GM21423 (cell line): Measurements from ENCODE around the gene SCGB3A1.

Experiments
- ATAC-seq: cut with Tn5 transposase; IDR thresholded peaks from one replicate; pipeline ENCODE4 v1.9.1; 2021; ENCODE audit warnings: mild to moderate bottlenecking, moderate library complexity; ENCODE audit not compliant: unreplicated experiment

Gene SCGB3A1, protein sequence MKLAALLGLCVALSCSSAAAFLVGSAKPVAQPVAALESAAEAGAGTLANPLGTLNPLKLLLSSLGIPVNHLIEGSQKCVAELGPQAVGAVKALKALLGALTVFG

DNA sequence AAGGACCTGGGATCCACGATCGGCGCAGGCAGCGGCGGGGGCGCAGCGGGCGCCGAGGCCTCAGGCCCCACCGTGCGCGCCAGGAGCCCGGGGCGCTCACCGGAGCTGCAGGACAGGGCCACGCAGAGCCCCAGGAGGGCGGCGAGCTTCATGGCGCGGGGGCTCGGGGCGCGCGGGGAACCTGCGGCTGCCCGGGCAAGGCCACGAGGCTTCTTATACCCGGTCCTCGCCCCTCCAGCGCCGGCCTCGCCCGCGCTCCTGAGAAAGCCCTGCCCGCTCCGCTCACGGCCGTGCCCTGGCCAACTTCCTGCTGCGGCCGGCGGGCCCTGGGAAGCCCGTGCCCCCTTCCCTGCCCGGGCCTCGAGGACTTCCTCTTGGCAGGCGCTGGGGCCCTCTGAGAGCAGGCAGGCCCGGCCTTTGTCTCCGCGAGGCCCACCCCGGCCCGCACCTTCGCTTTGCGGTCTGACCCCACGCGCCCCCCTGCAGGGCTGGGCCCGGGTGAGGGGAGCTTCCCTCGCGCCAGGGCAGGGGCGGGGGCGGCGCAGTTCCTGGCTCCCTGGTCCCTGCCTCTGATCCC is at the start of gene SCGB3A1:
Gene SCGB3A1 (minus strand): TSS at position 189 of the 577 bp plus-strand sequence. CDS start 37 bp downstream, at position 152.
- ATAC-seq: no peak

DNA sequence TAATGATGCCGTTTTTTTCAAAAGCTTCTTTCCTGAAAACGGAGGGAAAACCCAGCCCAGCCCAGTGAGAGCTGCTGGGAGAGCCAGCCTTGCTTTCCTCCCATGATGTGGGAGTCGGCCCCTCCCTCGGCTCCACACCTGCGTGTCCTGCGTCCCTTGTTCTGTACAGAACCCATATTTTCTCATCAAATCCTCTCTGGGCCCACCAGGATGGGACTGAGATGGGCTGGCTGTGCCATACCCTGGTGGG is 49.2 kb upstream of the SCGB3A1 start:
- ATAC-seq: no peak

DNA sequence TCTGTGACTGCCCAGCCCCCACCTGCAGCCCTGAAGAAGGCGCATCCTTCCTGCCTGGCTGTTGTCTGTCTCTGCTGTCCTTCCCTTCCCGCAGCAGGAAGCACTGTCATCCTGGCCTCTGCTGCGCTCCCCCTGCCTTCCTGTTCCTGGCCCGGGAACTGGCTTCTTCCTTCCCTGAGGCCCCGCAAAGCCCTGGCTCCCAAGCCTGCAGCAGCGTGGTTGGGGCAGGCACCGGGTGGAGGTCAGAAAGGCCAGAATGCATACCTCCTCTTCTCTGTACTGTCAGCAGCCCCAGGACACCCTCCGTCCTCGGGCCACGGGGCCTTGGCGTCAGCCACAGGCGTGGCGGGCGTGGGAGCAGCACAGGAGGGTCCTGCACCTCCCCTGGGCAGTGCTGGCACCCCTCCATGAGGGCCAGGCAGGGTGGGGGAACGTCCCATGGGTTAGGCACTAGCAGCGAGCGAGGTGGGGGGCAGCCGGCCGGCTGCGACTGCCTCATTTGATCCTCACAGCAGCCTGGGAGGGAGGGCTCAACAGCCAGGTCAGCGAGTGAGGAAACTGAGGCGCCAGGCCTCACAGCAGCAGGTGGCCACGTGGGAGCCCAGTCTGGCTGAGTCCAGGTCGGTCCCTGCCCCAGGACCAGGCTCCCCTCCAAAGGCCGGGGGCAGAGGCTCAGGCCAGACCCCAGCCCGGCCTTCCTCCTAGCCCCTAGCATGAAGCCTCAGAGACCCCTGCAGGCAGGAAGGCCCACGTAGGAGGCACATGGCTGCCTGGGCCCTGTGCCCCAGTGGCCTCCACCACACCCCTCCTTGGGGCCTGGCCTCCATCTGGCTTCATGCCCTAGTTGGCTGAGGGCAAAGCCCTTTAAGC is 48.7 kb upstream of the SCGB3A1 start:
- no peak for ATAC-seq

DNA sequence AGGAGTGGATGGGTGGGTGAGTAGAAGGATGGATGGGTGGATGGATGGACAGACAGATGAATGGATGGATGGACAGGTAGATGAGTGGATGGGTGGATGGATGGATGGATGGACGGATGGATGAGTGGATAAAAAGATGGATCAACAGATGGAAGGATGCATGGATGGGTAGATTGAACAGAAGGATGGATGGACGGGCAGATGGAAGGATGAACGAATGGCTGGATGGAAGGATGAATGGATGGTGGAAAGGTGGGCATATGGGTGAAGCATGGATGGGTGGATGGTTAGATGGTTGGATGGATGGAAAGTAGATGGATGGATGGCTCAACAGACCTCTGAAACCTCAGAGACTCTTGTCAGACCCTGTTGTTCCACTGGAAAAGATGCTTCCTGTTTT is 48.0 kb upstream of the SCGB3A1 start:
- ATAC-seq: no peak

DNA sequence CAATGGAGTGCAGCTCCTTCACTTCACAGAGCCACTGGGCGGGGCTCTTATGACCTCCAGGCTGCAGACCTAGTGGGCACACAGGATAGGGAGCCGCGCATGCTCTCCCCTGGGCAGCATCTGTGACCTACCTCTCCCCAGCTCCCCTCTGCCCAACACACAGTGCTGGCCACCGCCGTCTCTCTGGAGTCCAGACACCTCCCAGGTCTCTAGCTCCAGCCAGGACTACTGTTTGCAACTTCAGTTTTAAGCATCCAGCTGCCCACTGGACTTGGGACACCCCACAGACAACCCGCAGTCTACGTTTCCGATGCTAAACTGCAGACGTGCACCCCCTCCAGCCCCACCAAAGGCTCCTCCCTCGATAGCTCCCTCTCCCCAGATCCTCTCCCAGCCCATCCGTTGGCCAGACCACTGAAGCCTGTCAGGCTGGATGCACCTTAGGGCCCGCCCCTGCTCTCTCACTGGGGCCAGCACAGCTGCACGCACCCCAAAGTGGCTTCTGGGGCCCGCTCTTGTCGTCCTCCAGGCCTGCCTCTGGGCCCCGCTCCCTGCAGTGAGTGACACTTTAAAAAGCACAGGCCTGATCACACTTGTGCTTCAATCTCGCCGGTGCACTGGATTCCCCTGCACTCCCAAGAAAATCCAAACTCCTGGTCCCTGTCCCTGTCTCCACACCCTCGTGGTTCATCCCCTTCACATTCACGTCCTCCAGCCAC is 46.8 kb upstream of the SCGB3A1 start:
- no peak for ATAC-seq

DNA sequence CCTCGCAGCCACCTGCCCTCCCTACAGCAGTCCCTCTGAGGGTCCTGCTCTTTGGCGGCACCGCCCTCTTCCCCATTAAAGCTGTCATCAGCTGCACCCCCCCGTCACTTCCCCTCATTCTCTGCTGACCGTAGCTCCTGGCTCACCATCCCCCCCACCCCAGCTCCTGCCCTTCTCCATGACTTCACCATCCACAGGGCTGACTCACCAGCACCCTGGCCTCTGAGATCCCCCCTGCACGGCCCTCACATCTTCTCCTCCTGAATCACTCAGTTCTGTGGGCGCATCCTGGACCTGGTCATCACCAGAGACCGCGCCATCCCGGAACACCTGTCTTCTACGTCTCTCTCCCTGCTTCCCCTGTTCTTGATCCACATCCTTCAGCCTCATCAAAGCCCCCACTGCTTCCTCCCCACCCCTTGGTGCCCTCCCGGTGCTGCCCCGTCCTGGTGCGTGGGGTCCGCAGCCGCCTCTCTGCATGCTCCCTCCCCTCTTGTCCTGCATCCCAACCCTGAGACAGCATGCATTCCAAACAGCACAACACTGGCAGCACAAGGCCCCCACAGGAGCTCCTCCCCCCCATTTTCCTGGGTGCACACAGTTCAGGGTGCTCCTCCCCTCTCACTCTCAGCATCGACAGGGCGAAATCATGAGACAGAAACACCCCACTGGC is 45.2 kb upstream of the SCGB3A1 start:
- ATAC-seq: no peak

DNA sequence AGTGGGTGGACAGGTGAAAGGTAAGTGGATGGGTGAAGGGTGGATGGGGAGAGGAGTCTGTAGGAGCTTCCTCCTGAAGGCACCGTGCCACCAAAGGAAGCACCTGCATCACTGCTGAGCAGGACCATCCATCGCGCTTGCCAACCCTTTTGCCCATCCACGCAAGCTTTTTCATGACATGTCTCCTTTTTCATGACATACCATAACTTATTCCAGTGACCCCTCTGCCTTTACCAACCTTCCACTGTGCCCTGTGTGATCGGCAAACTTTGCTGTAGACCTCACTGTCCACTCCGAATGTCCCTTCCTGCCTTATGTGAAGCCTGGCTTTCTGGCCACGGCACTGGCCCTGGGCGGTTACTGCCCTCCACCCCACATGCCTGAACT is 44.7 kb upstream of the SCGB3A1 start:
- ATAC-seq: no peak

DNA sequence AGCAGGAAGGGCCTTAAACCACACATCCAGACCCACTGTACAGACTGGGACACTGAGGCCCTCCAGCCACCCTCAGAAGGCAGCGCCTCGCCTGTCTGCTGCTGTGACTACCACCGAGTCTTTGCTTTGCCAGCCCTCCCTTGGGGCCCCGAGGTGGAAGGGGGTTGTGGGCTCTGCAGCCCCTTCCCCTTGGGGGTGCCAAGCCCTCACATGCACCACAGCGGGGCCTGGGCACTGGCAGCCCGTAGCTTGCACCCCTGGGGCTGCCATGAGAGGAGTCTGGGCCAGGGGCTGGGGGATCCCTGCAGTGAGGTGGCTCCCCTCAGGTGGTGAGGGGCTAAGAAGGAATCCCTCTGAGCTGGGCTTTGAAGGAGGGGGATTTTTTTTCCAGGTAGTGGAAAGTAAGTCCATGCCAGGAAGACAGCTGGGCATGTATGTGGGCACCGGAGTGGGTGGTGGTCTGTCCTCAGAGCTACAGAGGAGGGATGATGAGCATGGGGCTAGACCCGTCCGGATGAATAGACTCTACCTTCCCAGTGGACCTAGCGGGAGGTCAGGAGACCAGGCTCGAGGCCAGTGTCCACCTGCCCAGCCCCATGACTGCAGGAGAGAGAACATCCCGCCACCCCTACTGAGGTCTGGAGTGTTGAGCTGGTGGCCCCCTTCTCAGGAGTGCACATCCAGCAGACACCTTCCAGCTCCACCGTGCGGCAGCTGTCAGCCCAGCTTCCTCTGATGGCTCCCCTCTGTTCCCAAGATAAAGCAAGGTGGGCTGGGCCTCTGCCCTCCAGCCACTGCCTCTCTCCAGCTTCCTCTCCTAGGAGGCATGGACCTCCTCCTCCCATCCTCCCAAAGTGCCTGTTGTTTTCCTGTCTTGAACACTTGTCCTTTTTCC is 42.2 kb upstream of the SCGB3A1 start:
- ATAC-seq: no peak

DNA sequence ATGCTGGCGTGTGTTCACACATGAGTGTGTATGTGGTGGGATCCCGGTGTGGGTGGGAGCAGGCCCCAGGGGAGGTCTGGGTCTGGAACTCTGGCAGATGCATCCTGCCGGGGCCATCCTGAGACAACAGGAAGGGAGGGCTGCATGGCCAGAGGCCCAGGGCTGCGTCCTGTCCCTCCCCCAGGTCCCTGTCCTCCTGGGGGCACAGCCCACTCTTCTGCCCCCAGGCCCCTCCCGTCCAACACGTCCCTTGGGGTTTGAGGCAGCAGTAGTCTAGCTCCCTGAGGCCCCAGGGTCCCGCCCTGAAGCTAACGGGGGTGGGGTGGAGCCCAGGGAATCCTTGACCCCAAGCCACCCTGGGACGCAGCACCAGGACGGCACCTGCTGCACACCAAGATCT is 41.5 kb upstream of the SCGB3A1 start:
- no peak for ATAC-seq

DNA sequence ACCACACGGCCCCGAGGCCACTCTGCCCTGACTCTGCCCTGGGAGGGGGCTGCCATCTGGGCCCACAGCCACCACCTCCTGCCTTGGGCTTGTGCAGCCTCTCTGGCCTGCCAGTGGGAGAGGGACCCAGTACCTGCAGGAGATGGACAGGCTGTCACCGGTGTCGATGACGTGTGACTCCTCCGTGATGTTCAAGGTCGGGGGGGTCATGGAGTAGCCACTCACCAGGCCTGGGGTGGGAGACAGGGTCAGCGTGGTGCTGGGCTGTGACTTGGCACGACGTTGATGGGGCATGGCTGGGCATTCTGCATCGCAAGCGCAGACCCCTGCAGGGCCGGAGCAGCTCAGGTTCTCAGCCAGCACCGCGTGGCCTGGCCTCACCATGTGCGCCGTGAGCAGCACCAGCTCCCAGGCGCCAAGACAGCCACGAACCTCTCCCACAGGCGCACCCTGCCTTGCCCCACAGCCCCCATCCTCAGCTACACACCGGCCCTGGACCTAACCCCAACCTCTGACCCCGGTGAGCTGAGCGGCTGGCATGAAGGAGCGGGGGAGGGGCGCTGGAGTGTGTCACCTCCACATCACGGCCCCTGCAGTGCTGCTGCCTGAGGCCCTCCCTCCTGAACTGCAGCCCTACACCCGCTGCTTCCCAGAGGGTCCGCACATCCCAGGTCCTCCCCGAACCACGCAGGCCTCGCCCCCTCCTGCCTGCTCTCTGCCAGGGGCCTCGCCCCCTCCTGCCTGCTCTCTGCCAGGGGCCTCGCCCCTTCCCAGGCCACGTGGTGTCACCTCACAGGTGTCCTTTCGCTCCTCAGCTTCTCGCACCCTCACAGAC is 40.5 kb upstream of the SCGB3A1 start:
- no peak for ATAC-seq

DNA sequence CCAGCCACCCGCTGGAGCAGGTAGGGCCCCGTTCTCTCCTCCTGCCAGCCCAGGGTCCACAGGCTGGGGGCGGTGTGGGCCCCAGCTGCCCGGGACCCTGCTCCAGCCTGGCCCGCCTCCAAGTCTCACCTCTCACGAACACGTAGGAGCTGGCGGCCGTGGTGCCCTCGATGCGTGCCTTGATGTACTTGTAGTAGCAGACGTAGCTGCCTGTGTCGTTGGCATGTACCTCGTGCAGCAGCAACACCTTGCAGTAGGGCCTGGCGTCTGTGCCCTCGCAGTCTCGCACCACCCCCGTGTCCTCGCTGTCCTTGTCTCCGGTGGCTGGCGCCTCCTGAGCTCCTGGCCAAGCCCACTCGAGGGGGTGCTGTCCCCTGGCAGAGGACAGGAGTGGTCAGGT is 39.1 kb upstream of the SCGB3A1 start:
- no peak for ATAC-seq

DNA sequence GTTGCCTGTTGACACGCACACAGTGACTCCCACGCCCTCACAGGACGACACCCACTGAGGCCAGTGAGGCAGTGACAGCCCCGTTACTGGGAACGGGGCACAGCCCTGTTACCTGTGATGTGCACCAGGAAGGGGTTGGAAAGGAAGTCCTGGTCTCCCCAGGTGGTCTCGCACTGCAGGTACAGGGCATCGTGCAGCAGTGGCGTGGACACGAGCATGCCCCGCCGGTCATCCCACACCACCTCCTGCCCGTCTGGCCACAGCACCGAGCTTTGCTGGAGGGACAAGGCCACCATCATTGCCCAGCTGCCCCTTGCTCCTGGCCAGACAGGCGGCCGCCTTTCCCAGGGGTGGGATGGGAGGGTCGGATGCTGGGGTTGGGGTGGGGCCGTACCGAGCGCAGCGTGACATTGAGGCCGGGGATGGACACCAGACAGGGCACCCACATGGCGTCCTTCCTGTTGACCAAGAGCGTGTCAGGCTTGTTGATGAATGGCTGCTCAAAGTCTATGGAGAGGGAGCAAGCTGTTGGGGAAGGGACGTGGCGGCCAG is 38.6 kb upstream of the SCGB3A1 start:
- no peak for ATAC-seq

DNA sequence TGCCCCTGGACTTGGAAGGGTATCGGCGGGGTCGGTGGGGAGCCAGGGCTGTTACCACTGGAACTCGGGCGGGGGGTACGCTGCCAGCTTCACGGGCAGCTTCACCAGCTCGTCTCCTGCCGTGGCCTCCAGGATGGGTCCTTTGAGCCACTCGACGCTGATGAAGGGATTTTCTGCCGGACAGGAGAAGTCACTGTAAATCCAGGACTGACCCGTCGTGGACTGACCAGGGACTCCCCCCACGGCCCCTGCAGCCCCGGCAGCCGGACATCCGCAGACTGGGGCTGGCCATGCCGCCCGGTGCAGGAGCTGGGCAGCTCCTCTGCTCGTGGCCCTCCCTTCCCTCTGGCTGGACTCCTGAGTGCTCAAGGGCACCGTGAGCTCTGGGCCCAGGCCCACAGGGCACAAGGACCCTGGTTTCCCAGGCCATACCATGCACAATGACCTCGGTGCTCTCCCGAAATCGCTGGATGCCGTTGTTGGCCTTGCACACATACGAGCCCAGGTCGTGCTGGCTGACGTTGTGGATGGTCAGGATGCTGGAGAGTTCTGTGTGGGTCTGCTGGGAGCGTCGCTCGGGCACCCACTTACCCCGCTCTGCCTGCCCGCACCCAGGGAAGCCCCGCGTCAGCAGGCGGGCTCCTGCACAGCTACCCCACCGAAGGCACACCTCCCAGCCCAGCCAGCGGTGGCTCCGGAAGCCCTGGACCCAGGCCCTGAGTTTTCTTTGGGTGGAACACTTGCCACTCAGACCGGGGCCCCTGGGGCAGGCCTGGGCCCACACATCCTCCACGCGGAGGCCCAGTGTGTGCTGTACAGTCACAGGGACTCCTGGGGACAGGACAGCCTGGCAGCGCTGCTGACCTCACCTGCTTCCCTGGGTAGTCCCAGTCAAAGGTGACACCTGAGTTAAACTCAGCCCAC is 37.8 kb upstream of the SCGB3A1 start:
- no peak for ATAC-seq

DNA sequence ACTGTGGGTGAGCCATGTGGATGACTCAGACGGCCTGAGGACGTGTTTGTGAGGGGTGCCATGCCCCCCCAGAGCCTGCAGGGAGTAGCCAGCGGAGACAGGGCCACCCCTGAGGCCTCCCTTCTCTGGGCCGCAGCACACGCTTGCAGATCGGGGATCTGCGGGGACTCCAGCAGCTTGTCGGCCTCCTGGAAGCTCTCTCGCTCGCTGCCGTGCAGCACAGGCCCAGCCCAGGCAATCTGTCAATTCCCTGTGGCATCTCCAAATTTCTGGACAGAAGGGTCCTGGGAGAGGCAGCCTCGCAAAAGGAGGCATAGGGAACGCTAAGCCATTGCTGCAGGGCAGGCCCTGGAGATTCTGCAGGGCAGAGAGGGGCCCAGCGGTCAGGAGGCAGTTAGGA is 36.9 kb upstream of the SCGB3A1 start:
- no peak for ATAC-seq

DNA sequence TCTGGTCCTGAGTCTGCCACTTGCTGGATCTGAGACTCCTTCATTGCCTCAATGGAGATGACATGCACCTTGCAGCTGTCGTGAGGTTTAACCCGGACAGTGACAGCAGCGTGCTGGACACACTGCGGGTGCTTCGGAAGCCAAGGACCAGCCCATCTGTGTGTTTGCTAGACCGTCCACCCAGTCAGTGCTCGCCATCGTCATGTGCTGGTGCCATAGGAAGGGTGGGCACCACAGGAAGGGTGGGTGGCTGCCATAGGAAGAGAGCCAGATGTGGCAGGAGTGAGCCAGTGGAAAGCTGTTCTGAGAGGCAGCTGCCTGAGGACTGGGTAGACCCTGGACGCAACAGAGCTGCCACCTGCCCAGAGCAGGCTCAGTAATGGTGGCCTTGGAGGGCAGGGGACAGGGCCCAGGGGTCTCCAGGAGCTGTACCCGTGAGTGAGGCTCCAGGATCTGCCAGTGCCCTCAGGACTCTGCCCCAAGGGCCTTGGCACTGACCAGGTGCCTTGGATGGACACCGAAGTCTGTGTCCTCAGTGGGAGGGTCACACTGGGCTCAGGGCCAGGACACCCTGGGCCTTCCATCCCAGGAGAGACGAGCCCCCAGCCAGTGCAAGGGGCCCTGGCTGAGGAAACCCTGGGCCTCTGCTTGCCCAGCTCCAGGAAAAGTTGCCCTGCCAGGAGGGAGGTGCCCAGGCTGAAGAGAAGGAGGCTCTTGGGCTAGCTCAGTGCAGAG is 36.3 kb upstream of the SCGB3A1 start:
- ATAC-seq: no peak

DNA sequence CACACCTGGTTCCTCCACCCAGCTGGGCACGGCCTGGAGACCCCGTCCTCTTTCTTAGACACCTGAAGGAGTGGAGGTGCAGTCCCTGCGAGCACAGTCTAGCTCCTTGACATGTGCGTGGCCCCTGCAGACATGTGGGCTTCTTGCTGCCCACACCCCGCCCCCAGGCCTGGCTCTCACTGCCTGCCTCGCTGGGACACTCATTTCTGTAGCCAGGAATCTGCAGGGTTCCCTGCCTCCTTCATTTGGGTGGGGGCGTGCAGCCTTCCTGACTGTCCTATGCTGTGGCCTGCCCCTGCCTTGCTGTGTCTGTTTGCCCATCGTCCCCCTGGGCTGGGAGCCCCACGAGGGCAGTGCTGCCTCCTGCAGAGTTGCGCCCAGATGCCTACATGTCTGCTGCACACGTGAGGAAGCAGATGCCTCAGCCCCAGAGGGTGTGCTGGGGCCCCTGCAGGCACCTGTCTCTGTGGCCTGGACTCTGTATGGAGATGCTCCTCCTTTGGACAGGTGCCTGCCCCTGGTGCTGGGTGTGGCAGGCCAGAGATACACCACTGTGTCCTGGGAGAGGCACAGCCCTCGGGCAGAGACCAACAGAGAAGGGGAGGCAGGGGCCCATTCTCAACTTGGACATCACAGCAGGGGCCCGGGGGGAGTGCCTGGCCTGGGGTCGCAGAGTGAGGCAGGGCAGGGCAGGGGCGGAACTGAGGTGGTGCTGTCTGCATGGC is 35.5 kb upstream of the SCGB3A1 start:
- no peak for ATAC-seq
